Body of pancreas (tissue), 4 donors: Measurements from ENCODE around the gene NSD2.

Experiments
- CTCF ChIP-seq, 7 experiments: fragments of 450-650 bp in 4 of 7; fragments of 200-600 bp in 3 of 7; sonication (generic) in 3 of 7; IDR thresholded peaks; one replicate each; pipeline ENCODE4 v1.5.1; 2016 to 2019; ENCODE audit warnings: antibody characterized with exemption in 7 of 7
- POLR2A ChIP-seq, 3 donors: fragments of 450-650 bp; IDR thresholded peaks; one replicate each; pipeline ENCODE4 v1.6.1; 2016; ENCODE audit warnings: antibody characterized with exemption in 3 of 3, mild to moderate bottlenecking in 2 of 3

DNA sequence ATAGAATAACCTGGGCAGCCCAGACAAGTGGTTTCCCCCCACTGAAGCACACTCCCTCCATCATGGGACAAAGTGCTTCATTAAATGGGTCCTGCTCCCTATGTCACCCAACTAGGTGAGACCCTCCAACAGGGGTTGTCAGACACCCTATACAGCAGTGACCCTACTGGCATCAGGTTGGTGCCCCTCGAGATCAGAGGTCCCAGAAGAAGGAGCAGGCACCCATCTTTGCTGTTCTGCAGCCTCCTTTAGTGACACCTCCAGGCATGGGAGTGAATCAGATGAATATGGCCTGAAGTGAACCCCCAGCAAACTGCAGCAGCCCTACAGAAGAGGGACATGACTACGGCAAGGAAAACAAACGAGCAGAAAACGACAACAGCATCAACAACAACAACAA is 126.5 kb downstream of the NSD2 start:
- TF ChIP-seq CTCF (IDR thresholded peaks at IDR 0.05): no peak
- TF ChIP-seq POLR2A (IDR thresholded peaks at IDR 0.05): no peak
